ENCODE measurements around the gene MYNN.

MYNN gene

DNA sequence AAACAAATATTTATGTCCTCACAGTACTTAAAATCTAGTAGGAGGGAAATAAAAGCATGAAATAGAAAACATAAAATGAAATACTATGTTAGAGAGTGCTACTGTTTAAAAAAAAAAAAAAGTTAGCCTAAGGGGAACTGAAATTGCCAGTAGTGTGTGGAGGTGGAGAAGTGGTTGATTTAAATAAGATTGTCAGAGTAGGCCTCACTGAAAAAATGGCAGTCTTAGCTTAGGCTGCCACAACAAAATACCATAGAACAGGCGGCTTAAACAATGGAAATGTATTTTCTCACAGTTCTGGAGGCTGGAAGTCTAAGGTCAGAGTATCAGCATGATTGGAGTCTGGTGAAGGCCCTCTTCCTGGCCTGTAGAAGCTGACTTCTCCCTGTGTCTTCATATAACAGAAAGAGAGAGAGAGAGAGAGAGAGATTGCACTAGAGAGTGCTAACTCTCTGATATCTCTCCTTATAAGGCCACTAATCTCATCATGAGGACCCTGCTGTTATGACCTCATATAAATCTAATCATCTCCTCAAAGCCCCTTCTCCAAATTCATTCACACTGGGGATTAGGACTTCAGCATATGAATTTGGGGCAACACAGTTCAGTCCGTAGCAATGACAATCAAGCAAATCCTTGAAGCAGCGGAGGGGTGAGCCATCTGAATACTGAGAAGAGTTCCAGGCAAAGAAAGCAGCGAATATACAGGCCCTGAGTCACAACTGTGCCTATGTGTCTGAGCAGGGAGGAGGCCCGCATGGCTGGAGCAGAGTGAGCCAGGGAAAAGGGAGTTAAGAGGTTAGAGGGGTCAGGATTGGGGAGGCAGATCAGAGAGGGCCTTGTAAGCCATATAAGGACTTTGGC, 63.1 kb downstream of the MYNN start:
- DNase-seq = no peak

DNA sequence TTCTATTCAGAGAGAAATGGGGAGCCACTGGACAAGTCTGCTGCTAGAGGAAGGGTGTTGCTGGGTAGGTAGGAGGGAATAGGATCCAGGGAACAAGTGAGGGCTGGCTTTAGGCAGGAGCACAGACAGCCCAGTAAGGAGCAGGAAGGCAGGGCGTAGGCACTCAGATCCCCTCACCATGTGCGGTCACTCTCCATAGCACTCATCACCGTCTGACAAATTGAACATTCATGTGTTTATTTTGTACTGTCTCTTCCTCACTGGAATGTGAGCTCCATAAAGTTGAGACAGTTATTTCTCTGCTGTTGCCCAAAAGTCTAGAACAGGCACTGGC, 63.7 kb downstream of the MYNN start:
- no peak for DNase-seq

DNA sequence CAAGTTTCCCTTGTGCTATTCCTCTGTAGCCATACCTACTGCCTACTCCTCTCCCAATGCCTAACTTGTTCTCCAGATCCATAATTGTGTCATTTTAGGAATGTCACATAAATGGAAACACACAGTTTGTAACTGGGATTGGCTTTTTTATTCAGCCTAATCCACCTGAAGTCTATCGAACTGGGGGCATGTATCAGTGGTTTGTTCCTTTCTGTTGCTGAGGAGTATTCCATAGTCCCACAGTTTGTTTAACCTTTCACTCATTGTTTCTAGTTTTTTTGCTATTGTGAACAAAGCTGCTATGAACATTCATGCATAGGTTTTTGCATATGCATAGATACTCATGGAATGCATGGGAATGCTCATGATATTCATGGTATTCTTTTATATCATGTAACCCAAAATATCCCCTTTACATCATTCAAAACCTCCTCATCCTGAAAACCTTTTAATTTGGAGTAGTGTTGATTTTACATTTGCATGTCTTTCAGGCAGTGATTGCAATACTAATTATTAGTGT, 65.4 kb downstream of the MYNN start:
- no peak for DNase-seq
